ENCODE data around the gene GNPNAT1. TPM values are rescaled to one million over a fixed set of nuclear protein-coding genes. Genes with fewer than 3 reads are reported as not detected.

GNPNAT1 gene
- total and polyA plus RNA-seq, 9 of the 15 experiments (the other 6 are each of a cell fraction or from before 2014, with no cell fraction given) = 15.8 to 27.7 (median 25.3) TPM

DNA sequence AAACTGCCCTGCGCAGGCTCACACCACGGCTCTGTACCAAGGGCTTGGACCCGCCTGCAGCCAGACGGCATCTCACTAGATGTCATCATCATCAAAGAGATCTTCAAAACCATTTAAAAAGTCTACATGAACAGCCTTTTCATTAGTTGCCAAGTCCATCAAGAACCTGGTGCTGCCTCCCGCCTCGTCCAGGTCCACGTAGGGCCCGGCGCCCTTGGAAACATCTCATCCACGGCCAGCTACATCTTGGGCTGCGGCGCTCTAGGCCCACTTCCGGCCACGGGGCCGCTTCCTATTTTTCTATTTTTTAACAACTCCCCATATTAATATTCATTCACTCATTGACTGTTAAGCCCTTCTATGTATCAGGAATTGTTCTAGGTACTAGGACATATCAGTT is 7.4 kb upstream of the GNPNAT1 start:
- Histone ChIP-seq H3K4me1 (replicated peaks in 1 of 2; ENCODE audit: control insufficient read depth in 2 of 2, insufficient read depth in 2 of 2, low read length in 2 of 2) (no peaks in the 10 kb centered on the region), H2AFZ (ENCODE audit: low read depth, low read length) (no peak overlapping the region), H3K4me3 (no peak overlapping the region), H3K79me2 (ENCODE audit: control insufficient read depth, insufficient read depth, low read length) (no peaks in the 10 kb centered on the region), H4K20me1 (replicated peaks; ENCODE audit: control insufficient read depth, insufficient read depth, low read length) (no peaks in the 10 kb centered on the region), H3K27me3 (ENCODE audit: control insufficient read depth in 2 of 2, insufficient read depth in 2 of 2, low read length in 2 of 2) (no peaks in the 10 kb centered on the region), H3K27ac (ENCODE audit: extremely low read depth, low read depth, low read length) (no peak overlapping the region), H3K9me3 (replicated peaks; ENCODE audit: control insufficient read depth, insufficient read depth, low read depth, low read length) (no peaks in the 10 kb centered on the region), H3K36me3 (ENCODE audit: control insufficient read depth, insufficient read depth, low read length) (no peaks in the 10 kb centered on the region), H3K9me1 (ENCODE audit: control insufficient read depth, insufficient read depth, low read length) (no peaks in the 10 kb centered on the region), H3K9ac (ENCODE audit: insufficient read depth in 1 of 2, low read depth in 2 of 2, low read length in 2 of 2) (no peak overlapping the region), H3K4me2 (ENCODE audit: insufficient read depth, low read length) (no peak overlapping the region)
- FAIRE-seq (no peak), ATAC-seq (no peak), DNase-seq (ENCODE audit: extremely low read depth in 1 of 4, low spot score in 3 of 4) (no peak)
- intact Hi-C loops (cut with micrococcal nuclease) = loop anchor here (10.0 kb wide), 1 partner anchor 356 kb away; the partner anchor contains the start of gene DDHD1
- WGBS (ENCODE audit: insufficient coverage, low coverage, missing lambda C conversion rate) = 67% methylated on average over 12 of the region's 15 CpGs
- ChIA-PET POLR2A (no interaction called here), CTCF (ENCODE audit: low intra/inter-chr PET ratio) (no interaction called here)
- in situ Hi-C loops (cut with MboI) = no loop called here
- BruUV-seq (replicated peaks) = no TSS peak
- TF ChIP-seq TEAD2 (tag; IDR thresholded peaks at IDR 0.05) (no peak), ZNF764 (CRISPR knock-in tag; IDR thresholded peaks at IDR 0.05; ENCODE audit: low read depth) (no peak), TSC22D4 (tag; IDR thresholded peaks at IDR 0.05) (no peak), JUN (IDR thresholded peaks at IDR 0.05; ENCODE audit: borderline replicate concordance, low read depth, low read length) (no peak), JUN (CRISPR knock-in tag; IDR thresholded peaks at IDR 0.05; ENCODE audit: borderline replicate concordance) (no peak), HLTF (IDR thresholded peaks at IDR 0.05) (no peak), BHLHE40 (IDR thresholded peaks at IDR 0.05; ENCODE audit: low read length) (no peak)
- TF ChIP-seq, protein P1, sequence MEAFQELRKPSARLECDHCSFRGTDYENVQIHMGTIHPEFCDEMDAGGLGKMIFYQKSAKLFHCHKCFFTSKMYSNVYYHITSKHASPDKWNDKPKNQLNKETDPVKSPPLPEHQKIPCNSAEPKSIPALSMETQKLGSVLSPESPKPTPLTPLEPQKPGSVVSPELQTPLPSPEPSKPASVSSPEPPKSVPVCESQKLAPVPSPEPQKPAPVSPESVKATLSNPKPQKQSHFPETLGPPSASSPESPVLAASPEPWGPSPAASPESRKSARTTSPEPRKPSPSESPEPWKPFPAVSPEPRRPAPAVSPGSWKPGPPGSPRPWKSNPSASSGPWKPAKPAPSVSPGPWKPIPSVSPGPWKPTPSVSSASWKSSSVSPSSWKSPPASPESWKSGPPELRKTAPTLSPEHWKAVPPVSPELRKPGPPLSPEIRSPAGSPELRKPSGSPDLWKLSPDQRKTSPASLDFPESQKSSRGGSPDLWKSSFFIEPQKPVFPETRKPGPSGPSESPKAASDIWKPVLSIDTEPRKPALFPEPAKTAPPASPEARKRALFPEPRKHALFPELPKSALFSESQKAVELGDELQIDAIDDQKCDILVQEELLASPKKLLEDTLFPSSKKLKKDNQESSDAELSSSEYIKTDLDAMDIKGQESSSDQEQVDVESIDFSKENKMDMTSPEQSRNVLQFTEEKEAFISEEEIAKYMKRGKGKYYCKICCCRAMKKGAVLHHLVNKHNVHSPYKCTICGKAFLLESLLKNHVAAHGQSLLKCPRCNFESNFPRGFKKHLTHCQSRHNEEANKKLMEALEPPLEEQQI (IDR thresholded peaks at IDR 0.05) = no peak
- TF ChIP-seq, protein P2, sequence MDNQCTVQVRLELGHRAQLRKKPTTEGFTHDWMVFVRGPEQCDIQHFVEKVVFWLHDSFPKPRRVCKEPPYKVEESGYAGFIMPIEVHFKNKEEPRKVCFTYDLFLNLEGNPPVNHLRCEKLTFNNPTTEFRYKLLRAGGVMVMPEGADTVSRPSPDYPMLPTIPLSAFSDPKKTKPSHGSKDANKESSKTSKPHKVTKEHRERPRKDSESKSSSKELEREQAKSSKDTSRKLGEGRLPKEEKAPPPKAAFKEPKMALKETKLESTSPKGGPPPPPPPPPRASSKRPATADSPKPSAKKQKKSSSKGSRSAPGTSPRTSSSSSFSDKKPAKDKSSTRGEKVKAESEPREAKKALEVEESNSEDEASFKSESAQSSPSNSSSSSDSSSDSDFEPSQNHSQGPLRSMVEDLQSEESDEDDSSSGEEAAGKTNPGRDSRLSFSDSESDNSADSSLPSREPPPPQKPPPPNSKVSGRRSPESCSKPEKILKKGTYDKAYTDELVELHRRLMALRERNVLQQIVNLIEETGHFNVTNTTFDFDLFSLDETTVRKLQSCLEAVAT (IDR thresholded peaks at IDR 0.05) = no peak
- TF ChIP-seq, protein P3, sequence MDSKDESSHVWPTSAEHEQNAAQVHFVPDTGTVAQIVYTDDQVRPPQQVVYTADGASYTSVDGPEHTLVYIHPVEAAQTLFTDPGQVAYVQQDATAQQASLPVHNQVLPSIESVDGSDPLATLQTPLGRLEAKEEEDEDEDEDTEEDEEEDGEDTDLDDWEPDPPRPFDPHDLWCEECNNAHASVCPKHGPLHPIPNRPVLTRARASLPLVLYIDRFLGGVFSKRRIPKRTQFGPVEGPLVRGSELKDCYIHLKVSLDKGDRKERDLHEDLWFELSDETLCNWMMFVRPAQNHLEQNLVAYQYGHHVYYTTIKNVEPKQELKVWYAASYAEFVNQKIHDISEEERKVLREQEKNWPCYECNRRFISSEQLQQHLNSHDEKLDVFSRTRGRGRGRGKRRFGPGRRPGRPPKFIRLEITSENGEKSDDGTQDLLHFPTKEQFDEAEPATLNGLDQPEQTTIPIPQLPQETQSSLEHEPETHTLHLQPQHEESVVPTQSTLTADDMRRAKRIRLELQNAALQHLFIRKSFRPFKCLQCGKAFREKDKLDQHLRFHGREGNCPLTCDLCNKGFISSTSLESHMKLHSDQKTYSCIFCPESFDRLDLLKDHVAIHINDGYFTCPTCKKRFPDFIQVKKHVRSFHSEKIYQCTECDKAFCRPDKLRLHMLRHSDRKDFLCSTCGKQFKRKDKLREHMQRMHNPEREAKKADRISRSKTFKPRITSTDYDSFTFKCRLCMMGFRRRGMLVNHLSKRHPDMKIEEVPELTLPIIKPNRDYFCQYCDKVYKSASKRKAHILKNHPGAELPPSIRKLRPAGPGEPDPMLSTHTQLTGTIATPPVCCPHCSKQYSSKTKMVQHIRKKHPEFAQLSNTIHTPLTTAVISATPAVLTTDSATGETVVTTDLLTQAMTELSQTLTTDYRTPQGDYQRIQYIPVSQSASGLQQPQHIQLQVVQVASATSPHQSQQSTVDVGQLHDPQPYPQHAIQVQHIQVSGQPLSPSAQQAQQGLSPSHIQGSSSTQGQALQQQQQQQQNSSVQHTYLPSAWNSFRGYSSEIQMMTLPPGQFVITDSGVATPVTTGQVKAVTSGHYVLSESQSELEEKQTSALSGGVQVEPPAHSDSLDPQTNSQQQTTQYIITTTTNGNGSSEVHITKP (IDR thresholded peaks at IDR 0.05; ENCODE audit: partially characterized antibody) = no peak
- TF ChIP-seq, protein P4, sequence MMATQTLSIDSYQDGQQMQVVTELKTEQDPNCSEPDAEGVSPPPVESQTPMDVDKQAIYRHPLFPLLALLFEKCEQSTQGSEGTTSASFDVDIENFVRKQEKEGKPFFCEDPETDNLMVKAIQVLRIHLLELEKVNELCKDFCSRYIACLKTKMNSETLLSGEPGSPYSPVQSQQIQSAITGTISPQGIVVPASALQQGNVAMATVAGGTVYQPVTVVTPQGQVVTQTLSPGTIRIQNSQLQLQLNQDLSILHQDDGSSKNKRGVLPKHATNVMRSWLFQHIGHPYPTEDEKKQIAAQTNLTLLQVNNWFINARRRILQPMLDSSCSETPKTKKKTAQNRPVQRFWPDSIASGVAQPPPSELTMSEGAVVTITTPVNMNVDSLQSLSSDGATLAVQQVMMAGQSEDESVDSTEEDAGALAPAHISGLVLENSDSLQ (IDR thresholded peaks at IDR 0.05) = no peak
- TF ChIP-seq, protein P5, sequence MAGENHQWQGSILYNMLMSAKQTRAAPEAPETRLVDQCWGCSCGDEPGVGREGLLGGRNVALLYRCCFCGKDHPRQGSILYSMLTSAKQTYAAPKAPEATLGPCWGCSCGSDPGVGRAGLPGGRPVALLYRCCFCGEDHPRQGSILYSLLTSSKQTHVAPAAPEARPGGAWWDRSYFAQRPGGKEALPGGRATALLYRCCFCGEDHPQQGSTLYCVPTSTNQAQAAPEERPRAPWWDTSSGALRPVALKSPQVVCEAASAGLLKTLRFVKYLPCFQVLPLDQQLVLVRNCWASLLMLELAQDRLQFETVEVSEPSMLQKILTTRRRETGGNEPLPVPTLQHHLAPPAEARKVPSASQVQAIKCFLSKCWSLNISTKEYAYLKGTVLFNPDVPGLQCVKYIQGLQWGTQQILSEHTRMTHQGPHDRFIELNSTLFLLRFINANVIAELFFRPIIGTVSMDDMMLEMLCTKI (IDR thresholded peaks at IDR 0.05; ENCODE audit: partially characterized antibody) = no peak
- TF ChIP-seq, protein P6, sequence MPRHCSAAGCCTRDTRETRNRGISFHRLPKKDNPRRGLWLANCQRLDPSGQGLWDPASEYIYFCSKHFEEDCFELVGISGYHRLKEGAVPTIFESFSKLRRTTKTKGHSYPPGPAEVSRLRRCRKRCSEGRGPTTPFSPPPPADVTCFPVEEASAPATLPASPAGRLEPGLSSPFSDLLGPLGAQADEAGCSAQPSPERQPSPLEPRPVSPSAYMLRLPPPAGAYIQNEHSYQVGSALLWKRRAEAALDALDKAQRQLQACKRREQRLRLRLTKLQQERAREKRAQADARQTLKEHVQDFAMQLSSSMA (CRISPR knock-in tag; IDR thresholded peaks at IDR 0.05) = no peak
